HEK293 (cell line): ENCODE measurements around the gene TMEM125.

ENCODE experiments used
- CTCF ChIA-PET: fragments of 350-600 bp; formaldehyde crosslinking; extraction: SDS; loops from one replicate; lab custom pipeline; 2021; ENCODE audit warnings: antibody characterized with exemption; lab: Yijun Ruan, JAX
- POLR2A ChIA-PET: fragments of 300-600 bp; formaldehyde crosslinking; extraction: SDS; loops from one replicate; lab custom pipeline; 2020; ENCODE audit warnings: antibody characterized with exemption, inconsistent platforms; lab: Yijun Ruan, JAX
- H3K27ac ChIP-seq: fragments of 200-500 bp; sonication (Bioruptor generic); 2 replicates; pipeline ENCODE4 v1.5.1; 2014; ENCODE audit warnings: low read depth, low read length, control low read depth, inconsistent platforms; ENCODE audit errors: extremely low read depth
- H3K36me3 ChIP-seq, 2 experiments: fragments of 200-500 bp in 1 of 2; sonication (Bioruptor generic) in 1 of 2; 1 replicate in 1 of 2; 2 replicates in 1 of 2; pipeline ENCODE4 v1.5.1; 2014 to 2017; ENCODE audit warnings: inconsistent platforms in 2 of 2, low read length in 2 of 2; ENCODE audit not compliant: control insufficient read depth in 2 of 2, insufficient read depth in 1 of 2
- H3K4me1 ChIP-seq: fragments of 200-500 bp; sonication (Bioruptor generic); 2 replicates; pipeline ENCODE4 v1.5.1; 2014; ENCODE audit warnings: mild to moderate bottlenecking, low read length, inconsistent platforms; ENCODE audit not compliant: control insufficient read depth, insufficient read depth
- H3K4me3 ChIP-seq: 2 replicates; pipeline ENCODE4 v1.5.1; 2011; ENCODE audit warnings: low read depth, mild to moderate bottlenecking, control low read depth, low read length, moderate library complexity
- H3K9me3 ChIP-seq: fragments of 200-500 bp; sonication (Bioruptor generic); 2 replicates; pipeline ENCODE4 v1.5.1; 2014; ENCODE audit warnings: low read depth, low read length, inconsistent platforms; ENCODE audit not compliant: control insufficient read depth, insufficient read depth
- EGR2 ChIP-seq: fragments of 450-650 bp; formaldehyde crosslinking; IDR thresholded peaks from 2 replicates; pipeline ENCODE4 v1.5.1; 2016; ENCODE audit warnings: low read depth, missing biosample characterization, missing genetic modification characterization
- SP7 ChIP-seq: fragments of 450-650 bp; formaldehyde crosslinking; IDR thresholded peaks from 2 replicates; pipeline ENCODE4 v1.5.1; 2016; ENCODE audit warnings: missing biosample characterization, missing genetic modification characterization
- TSHZ1 ChIP-seq: fragments of 450-650 bp; formaldehyde crosslinking; IDR thresholded peaks from 2 replicates; pipeline ENCODE4 v1.5.1; 2016; ENCODE audit warnings: missing biosample characterization, missing genetic modification characterization, borderline replicate concordance
- ZBTB1 ChIP-seq: fragments of 450-650 bp; formaldehyde crosslinking; IDR thresholded peaks from 2 replicates; pipeline ENCODE4 v1.5.1; 2016; ENCODE audit warnings: missing biosample characterization, missing genetic modification characterization
- ZBTB6 ChIP-seq: fragments of 450-650 bp; formaldehyde crosslinking; IDR thresholded peaks from 2 replicates; pipeline ENCODE4 v1.5.1; 2017; ENCODE audit warnings: missing biosample characterization, missing genetic modification characterization
- ZNF138 ChIP-seq: fragments of 450-650 bp; formaldehyde crosslinking; IDR thresholded peaks from 2 replicates; pipeline ENCODE4 v1.5.1; 2016; ENCODE audit warnings: missing biosample characterization, missing genetic modification characterization, borderline replicate concordance
- ZNF140 ChIP-seq: fragments of 450-650 bp; formaldehyde crosslinking; IDR thresholded peaks from 2 replicates; pipeline ENCODE4 v1.5.1; 2016; ENCODE audit warnings: missing biosample characterization, missing genetic modification characterization
- ZNF23 ChIP-seq: fragments of 450-650 bp; formaldehyde crosslinking; IDR thresholded peaks from 2 replicates; pipeline ENCODE4 v1.5.1; 2016; ENCODE audit warnings: missing biosample characterization, missing genetic modification characterization, borderline replicate concordance
- ZNF239 ChIP-seq: fragments of 450-650 bp; formaldehyde crosslinking; IDR thresholded peaks from 2 replicates; pipeline ENCODE4 v1.5.1; 2016; ENCODE audit warnings: missing biosample characterization, missing genetic modification characterization
- ZNF248 ChIP-seq: fragments of 450-650 bp; formaldehyde crosslinking; IDR thresholded peaks from 2 replicates; pipeline ENCODE4 v1.5.1; 2017; ENCODE audit warnings: missing biosample characterization, missing genetic modification characterization
- ZNF266 ChIP-seq: fragments of 450-650 bp; formaldehyde crosslinking; IDR thresholded peaks from 2 replicates; pipeline ENCODE4 v1.5.1; 2016; ENCODE audit warnings: missing biosample characterization, missing genetic modification characterization, low read depth
- ZNF302 ChIP-seq: fragments of 450-650 bp; formaldehyde crosslinking; IDR thresholded peaks from 2 replicates; pipeline ENCODE4 v1.5.1; 2016; ENCODE audit warnings: missing biosample characterization, missing genetic modification characterization, low read depth
- ZNF311 ChIP-seq: fragments of 450-650 bp; formaldehyde crosslinking; IDR thresholded peaks from 2 replicates; pipeline ENCODE4 v1.5.1; 2017; ENCODE audit warnings: missing biosample characterization, missing genetic modification characterization, borderline replicate concordance
- ZNF350 ChIP-seq: fragments of 450-650 bp; formaldehyde crosslinking; IDR thresholded peaks from 2 replicates; pipeline ENCODE4 v1.5.0; 2017; ENCODE audit warnings: missing biosample characterization, mild to moderate bottlenecking, missing genetic modification characterization
- ZNF391 ChIP-seq: fragments of 450-650 bp; formaldehyde crosslinking; IDR thresholded peaks from 2 replicates; pipeline ENCODE4 v1.5.1; 2016; ENCODE audit warnings: low read depth, missing biosample characterization, missing genetic modification characterization, borderline replicate concordance
- ZNF558 ChIP-seq: fragments of 450-650 bp; formaldehyde crosslinking; IDR thresholded peaks from 2 replicates; pipeline ENCODE4 v1.5.1; 2016; ENCODE audit warnings: missing biosample characterization, missing genetic modification characterization
- ZNF596 ChIP-seq: fragments of 450-650 bp; IDR thresholded peaks from 2 replicates; pipeline ENCODE4 v1.5.0; 2018; ENCODE audit warnings: missing biosample characterization, mild to moderate bottlenecking, missing genetic modification characterization, moderate library complexity
- ZNF624 ChIP-seq: fragments of 450-650 bp; formaldehyde crosslinking; IDR thresholded peaks from 2 replicates; pipeline ENCODE4 v1.5.1; 2017; ENCODE audit warnings: missing biosample characterization, missing genetic modification characterization
- ZNF707 ChIP-seq: fragments of 450-650 bp; formaldehyde crosslinking; IDR thresholded peaks from 2 replicates; pipeline ENCODE4 v1.5.1; 2016; ENCODE audit warnings: missing biosample characterization, missing genetic modification characterization
- ZNF76 ChIP-seq: fragments of 450-650 bp; formaldehyde crosslinking; IDR thresholded peaks from 2 replicates; pipeline ENCODE4; 2016; ENCODE audit warnings: low read depth, missing biosample characterization, missing genetic modification characterization, borderline replicate concordance
- ZNF792 ChIP-seq: fragments of 450-650 bp; formaldehyde crosslinking; IDR thresholded peaks from 2 replicates; pipeline ENCODE4 v1.5.1; 2016; ENCODE audit warnings: missing biosample characterization, missing genetic modification characterization
- TF ChIP-seq, protein P1 (sequence below): fragments of 450-650 bp; formaldehyde crosslinking; IDR thresholded peaks from 2 replicates; pipeline ENCODE4 v1.5.1; 2016; ENCODE audit warnings: missing biosample characterization, missing genetic modification characterization
- TF ChIP-seq, protein P2 (sequence below): fragments of 450-650 bp; formaldehyde crosslinking; IDR thresholded peaks from 2 replicates; pipeline ENCODE4 v1.5.1; 2016; ENCODE audit warnings: missing biosample characterization, missing genetic modification characterization

TMEM125 gene

DNA sequence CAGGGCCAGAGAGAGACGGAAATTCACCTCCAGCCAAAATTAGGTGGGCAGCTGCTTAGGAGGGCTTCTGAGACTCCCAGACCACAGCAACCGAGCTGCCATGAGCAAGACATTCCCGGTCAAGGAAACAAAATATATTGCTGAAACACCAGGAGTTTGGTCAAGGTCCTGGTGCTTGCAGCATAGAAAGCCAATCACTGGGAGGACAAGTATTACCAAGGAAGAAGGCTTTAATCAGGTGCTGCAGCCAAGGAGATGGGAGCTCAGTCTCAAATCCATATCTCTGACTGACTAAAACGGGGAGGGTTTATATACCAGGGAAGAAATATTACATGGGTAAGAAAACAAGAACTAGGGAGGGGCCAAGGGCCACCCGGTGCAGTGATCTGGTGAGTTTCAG is 18.8 kb upstream of the TMEM125 start:
- no peak overlapping the region for H3K27ac ChIP-seq
- TF ChIP-seq ZNF311 (tag by site-specific recombination), result no peak
- TF ChIP-seq ZNF624 (tag by site-specific recombination), result no peak
- TF ChIP-seq TSHZ1 (tag by site-specific recombination), result no peak
- TF ChIP-seq, protein P1, sequence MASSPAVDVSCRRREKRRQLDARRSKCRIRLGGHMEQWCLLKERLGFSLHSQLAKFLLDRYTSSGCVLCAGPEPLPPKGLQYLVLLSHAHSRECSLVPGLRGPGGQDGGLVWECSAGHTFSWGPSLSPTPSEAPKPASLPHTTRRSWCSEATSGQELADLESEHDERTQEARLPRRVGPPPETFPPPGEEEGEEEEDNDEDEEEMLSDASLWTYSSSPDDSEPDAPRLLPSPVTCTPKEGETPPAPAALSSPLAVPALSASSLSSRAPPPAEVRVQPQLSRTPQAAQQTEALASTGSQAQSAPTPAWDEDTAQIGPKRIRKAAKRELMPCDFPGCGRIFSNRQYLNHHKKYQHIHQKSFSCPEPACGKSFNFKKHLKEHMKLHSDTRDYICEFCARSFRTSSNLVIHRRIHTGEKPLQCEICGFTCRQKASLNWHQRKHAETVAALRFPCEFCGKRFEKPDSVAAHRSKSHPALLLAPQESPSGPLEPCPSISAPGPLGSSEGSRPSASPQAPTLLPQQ (tag by site-specific recombination), result no peak
- no peak for TF ChIP-seq ZBTB1 (tag by site-specific recombination)
- TF ChIP-seq, protein P2, sequence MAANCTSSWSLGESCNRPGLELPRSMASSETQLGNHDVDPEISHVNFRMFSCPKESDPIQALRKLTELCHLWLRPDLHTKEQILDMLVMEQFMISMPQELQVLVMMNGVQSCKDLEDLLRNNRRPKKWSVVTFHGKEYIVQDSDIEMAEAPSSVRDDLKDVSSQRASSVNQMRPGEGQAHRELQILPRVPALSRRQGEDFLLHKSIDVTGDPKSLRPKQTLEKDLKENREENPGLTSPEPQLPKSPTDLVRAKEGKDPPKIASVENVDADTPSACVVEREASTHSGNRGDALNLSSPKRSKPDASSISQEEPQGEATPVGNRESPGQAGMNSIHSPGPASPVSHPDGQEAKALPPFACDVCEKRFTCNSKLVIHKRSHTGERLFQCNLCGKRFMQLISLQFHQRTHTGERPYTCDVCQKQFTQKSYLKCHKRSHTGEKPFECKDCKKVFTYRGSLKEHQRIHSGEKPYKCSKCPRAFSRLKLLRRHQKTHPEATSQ (tag by site-specific recombination), result no peak
- no peak for TF ChIP-seq ZNF596 (tag by site-specific recombination)
- no peak for TF ChIP-seq SP7 (tag by site-specific recombination)
- no peak for TF ChIP-seq ZNF23 (tag by site-specific recombination)
- no peak for TF ChIP-seq ZNF76
- H3K4me3 ChIP-seq, result no peak overlapping the region
- no peaks in the 10 kb centered on the region for H3K4me1 ChIP-seq
- no peaks in the 10 kb centered on the region for H3K9me3 ChIP-seq
- POLR2A ChIA-PET, result no interaction called here
- CTCF ChIA-PET, result no interaction called here
- H3K36me3 ChIP-seq, result no peaks in the 10 kb centered on the region

- no peak overlapping the region for H3K27ac ChIP-seq
- no peaks in the 10 kb centered on the region for H3K9me3 ChIP-seq
- POLR2A ChIA-PET, result no interaction called here
- H3K4me1 ChIP-seq, result no peaks in the 10 kb centered on the region
- no peak overlapping the region for H3K4me3 ChIP-seq
- no peaks in the 10 kb centered on the region for H3K36me3 ChIP-seq
- TF ChIP-seq ZNF266, result no peak
- CTCF ChIA-PET, result interaction anchor here (0.6 kb wide), 1 partner anchor 37 kb away, joined by 3 read pairs; no protein-coding TSS in a partner anchor
Observed at GRCh38 chr1:43252225-43252624, 17.6 kb upstream of the TMEM125 start.

DNA sequence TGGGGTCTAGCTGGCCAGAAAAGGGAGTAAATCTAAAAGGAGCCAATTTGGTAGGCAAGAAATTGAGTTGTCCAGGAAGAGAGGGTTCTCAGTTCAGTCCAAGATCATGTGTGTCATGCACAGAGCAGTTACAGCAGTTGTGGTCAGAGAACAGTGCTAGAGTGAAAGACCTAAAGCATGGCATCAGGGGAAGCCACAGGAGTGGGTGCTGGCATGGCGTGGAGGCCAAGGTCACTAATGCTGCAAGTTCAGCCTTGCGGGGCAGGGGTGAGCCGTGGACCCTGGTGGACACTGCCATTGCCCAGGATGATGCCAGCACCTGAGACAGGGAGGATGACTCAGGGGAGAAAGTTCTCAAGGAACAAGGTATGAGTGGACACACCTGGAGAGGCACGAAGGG is 16.6 kb upstream of the TMEM125 start:
- H3K36me3 ChIP-seq, result no peaks in the 10 kb centered on the region
- no peak overlapping the region for H3K4me3 ChIP-seq
- TF ChIP-seq ZBTB6 (tag by site-specific recombination), result no peak
- no peak for TF ChIP-seq ZNF391 (tag by site-specific recombination)
- no peak for TF ChIP-seq ZNF302 (tag by site-specific recombination)
- TF ChIP-seq ZNF138 (tag by site-specific recombination), result no peak
- TF ChIP-seq ZNF558 (tag by site-specific recombination), result no peak
- no peak for TF ChIP-seq ZNF707 (tag by site-specific recombination)
- no peak for TF ChIP-seq ZNF248
- no peak for TF ChIP-seq ZNF140 (tag by site-specific recombination)
- no peak for TF ChIP-seq EGR2 (tag by site-specific recombination)
- TF ChIP-seq ZNF239 (tag by site-specific recombination), result no peak
- no peak for TF ChIP-seq ZNF350 (tag by site-specific recombination)
- no peak for TF ChIP-seq ZNF792 (tag by site-specific recombination)
- H3K9me3 ChIP-seq, result no peaks in the 10 kb centered on the region
- H3K27ac ChIP-seq, result no peak overlapping the region
- POLR2A ChIA-PET, result no interaction called here
- CTCF ChIA-PET, result no interaction called here
- no peaks in the 10 kb centered on the region for H3K4me1 ChIP-seq
